Astrocyte of the spinal cord (primary cell): ENCODE measurements around the gene SYCE1.

Experiments used
- DNase-seq: peaks from one replicate; pipeline ENCODE4 v3.0.0; 2011; ENCODE audit warnings: low read depth, low spot score
- H3K4me3 ChIP-seq: 2 replicates; pipeline ENCODE4 v1.5.1; 2011; ENCODE audit warnings: low read depth, mild to moderate bottlenecking, low read length, moderate library complexity
- in situ Hi-C: cut with HindIII; loops from 2 replicates; pipeline ENCODE4 v1.10.0; 2017; ENCODE audit warnings: low sequenced_read_pairs
- TF ChIP-seq, protein P1 (sequence below): IDR thresholded peaks from 2 replicates; pipeline ENCODE4 v1.5.1; 2012; ENCODE audit warnings: low read depth, mild to moderate bottlenecking, low read length, inconsistent platforms

SYCE1 gene

DNA sequence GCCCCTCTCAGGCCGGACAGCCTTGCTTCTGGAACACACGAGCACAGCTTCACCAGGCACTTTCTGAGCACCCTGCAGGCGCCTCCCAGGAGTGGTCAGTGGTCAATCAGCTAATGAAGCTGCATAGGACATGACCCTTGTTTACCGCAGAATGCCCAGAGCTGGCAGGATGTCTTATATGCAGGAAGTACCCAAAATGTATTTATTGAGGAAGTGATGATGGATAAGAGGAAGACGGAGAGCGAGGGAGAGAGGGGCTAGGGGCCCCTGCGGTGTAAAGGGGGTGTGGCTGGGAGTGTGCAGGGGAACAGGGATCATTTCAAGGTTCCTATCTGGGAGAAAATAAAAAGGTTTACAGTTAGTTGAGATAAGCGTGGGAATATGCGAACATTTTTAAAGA, 34.9 kb downstream of the SYCE1 start:
- TF ChIP-seq, protein P1, sequence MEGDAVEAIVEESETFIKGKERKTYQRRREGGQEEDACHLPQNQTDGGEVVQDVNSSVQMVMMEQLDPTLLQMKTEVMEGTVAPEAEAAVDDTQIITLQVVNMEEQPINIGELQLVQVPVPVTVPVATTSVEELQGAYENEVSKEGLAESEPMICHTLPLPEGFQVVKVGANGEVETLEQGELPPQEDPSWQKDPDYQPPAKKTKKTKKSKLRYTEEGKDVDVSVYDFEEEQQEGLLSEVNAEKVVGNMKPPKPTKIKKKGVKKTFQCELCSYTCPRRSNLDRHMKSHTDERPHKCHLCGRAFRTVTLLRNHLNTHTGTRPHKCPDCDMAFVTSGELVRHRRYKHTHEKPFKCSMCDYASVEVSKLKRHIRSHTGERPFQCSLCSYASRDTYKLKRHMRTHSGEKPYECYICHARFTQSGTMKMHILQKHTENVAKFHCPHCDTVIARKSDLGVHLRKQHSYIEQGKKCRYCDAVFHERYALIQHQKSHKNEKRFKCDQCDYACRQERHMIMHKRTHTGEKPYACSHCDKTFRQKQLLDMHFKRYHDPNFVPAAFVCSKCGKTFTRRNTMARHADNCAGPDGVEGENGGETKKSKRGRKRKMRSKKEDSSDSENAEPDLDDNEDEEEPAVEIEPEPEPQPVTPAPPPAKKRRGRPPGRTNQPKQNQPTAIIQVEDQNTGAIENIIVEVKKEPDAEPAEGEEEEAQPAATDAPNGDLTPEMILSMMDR, result no peak
- no peak for DNase-seq
- in situ Hi-C loops, result no loop called here
- no peak overlapping the region for H3K4me3 ChIP-seq

DNA sequence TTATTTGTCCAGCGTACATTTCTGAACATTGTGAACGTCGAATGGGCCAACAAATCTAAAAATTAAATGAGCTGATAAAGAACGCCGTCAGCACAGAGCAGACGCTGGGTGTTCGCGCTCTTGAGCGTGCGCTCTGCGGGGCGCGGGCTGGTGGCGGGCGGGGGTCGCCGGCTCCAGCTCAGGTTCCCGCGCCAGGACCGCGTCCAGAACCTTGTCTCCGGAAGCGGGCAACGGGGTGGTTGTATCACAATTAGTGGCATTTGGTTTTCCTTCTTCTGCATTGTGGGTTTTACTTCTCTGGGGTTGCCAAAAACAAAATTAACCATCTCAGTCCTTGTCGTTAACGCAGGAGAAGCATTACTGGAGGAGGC, 35.8 kb downstream of the SYCE1 start:
- in situ Hi-C loops, result no loop called here
- TF ChIP-seq, protein P1, result no peak
- no peak overlapping the region for H3K4me3 ChIP-seq
- DNase-seq, result no peak

DNA sequence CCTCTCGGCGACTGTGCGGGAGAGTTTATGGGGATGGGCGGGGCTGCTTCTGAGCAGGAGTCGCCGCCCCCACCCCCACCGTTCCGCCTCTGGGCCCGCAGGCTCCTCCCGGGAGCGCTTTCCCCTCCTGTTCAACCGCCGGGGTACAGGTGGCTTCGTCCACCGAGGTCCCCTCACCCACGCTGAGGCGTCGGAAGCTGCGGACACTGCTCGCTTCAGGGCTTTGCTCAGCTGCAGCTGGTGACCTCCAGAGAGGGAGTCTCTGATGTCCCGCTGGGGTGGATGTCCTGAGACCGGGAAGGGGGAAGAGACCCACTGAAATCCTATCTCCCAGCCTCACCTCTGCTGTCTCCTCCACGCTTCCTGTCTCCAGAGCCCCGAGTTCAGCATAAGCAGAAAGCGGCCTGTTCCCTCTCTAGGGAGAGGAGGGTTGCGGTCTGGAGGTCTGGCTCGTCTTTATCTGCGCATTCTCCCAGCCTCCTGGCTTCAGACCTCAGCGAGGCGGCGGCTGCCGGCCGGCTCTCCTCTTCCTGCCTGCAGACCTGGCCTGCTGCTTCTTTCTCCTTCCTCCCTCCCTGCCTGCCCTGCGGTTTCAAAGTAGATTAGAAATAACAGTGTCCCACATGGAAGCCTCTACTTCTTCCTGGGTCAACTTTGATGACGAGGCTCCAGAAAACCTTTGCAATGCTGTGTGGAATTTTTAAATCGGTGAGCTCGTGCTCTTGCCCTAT, 36.4 kb downstream of the SYCE1 start:
- in situ Hi-C loops, result no loop called here
- no peak for DNase-seq

DNA sequence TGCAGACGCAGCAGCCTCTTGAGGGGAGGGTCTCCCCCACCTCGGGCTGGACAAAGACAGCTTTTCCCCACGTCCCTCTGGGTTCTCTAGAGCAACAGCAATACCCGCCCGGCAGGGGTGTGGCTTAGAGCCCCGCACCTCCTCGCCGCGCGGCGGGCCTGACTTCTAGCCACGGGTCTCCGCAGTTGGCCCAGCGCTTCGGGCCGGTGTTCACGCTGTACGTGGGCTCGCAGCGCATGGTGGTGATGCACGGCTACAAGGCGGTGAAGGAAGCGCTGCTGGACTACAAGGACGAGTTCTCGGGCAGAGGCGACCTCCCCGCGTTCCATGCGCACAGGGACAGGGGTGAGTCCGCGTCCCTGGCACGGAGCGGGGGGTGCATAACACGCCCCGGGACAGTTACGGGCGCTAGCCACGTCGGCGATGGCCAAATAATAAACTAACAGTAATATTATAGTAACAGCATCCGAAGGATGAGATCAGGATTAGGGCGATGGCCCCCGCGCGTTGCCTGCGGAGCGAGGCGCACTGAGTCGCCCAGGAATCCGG, 37.0 kb downstream of the SYCE1 start:
- no peak for DNase-seq
- in situ Hi-C loops, result no loop called here
- no peak overlapping the region for H3K4me3 ChIP-seq
- TF ChIP-seq, protein P1, result no peak

More for the DNA sequence above, 36.4 kb downstream of the SYCE1 start:
- H3K4me3 ChIP-seq, result no peak overlapping the region
- TF ChIP-seq, protein P1, result no peak

DNA sequence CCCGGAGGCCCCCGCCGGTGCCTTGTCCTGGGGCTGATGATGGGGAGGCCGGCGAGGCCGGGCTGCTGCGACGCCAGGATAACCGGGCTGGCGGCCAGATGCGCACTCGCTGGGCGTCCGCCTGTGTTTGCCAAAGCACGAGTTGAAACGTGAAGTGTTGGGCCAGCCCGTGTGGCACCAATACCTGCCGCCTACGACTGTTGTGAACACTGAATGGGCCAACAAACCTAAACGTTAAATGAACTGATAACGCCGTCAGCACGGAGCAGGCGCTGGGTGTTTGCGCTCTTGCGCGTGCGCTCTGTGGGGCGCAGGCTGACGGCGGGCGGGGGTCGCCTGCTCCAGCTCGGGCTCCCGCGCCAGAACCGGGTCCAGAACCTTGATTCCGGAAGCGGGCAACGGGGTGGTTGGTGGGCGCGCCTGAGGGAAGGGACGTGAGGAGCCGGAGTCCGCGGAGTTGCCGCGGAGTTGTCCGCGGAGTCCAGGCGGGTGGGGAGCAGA, 37.6 kb downstream of the SYCE1 start:
- DNase-seq, result no peak

DNA sequence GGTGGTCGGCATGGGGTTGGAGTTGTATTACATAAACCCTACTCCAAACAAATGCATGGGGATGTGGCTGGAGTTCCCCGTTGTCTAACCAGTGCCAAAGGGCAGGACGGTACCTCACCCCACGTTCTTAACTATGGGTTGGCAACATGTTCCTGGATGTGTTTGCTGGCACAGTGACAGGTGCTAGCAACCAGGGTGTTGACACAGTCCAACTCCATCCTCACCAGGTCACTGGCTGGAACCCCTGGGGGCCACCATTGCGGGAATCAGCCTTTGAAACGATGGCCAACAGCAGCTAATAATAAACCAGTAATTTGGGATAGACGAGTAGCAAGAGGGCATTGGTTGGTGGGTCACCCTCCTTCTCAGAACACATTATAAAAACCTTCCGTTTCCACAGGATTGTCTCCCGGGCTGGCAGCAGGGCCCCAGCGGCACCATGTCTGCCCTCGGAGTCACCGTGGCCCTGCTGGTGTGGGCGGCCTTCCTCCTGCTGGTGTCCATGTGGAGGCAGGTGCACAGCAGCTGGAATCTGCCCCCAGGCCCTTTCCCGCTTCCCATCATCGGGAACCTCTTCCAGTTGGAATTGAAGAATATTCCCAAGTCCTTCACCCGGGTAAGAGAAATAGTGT, 38.3 kb downstream of the SYCE1 start, which contains the start of gene CYP2E1:
CYP2E1 (plus strand) TSS at position 407 of the 632 bp plus-strand sequence; CDS start at position 440, 33 bp downstream.
- in situ Hi-C loops, result no loop called here
- no peak within 1 kb of the TSS for H3K4me3 ChIP-seq
- TF ChIP-seq, protein P1, result no peak
- DNase-seq, result no peak

More for the DNA sequence above, 37.6 kb downstream of the SYCE1 start:
- H3K4me3 ChIP-seq, result no peak overlapping the region
- in situ Hi-C loops, result no loop called here
- TF ChIP-seq, protein P1, result no peak
